Tibial artery (tissue), 4 donors: Measurements from ENCODE around the gene PPP4R3C.

ENCODE experiments used
- DNase-seq, 2 donors: peaks; one replicate each; pipeline ENCODE4 v3.0.0-alpha.2; 2019
- H3K27ac ChIP-seq, 2 donors: fragments of 200-600 bp; sonication (generic) in 1 of 2; 1 replicate in 1 of 2; 2 replicates in 1 of 2; pipeline ENCODE4 v1.5.1; 2018 to 2019; ENCODE audit warnings: mild to moderate bottlenecking in 1 of 2
- H3K27me3 ChIP-seq, 2 donors: fragments of 200-600 bp; sonication (generic) in 1 of 2; one replicate each; pipeline versions ENCODE4 v1.5.1 to v1.6.0; 2016 to 2019
- H3K36me3 ChIP-seq, 3 donors: fragments of 200-600 bp; sonication (generic) in 2 of 3; one replicate each; pipeline ENCODE4 v1.5.1; 2016 to 2019; ENCODE audit warnings: mild to moderate bottlenecking in 2 of 3
- H3K4me1 ChIP-seq, 4 donors: fragments of 200-600 bp; sonication (generic) in 2 of 4; 1 replicate in 3 of 4; 2 replicates in 1 of 4; pipeline ENCODE4 v1.5.1; 2016 to 2019
- H3K4me3 ChIP-seq, 2 donors: fragments of 200-600 bp; sonication (generic) in 1 of 2; 1 replicate in 1 of 2; 2 replicates in 1 of 2; pipeline ENCODE4 v1.5.1; 2018 to 2019; ENCODE audit warnings: mild to moderate bottlenecking in 2 of 2
- H3K9me3 ChIP-seq, 3 donors: fragments of 200-600 bp; sonication (generic) in 1 of 3; one replicate each; pipeline ENCODE4 v1.5.1; 2016 to 2019
- CTCF ChIP-seq, 2 experiments: fragments of 200-600 bp in 1 of 2; fragments of 450-650 bp in 1 of 2; IDR thresholded peaks; one replicate each; pipeline ENCODE4 v1.5.1; 2017 to 2019; ENCODE audit warnings: antibody characterized with exemption in 2 of 2, mild to moderate bottlenecking in 1 of 2, moderate library complexity in 1 of 2
- intact Hi-C: fragments of 100-400 bp; cut with DNase I; formaldehyde crosslinking; loops from one replicate; pipeline ENCODE4 v1.15.0; 2023; ENCODE audit warnings: low total_unique reads

Gene PPP4R3C

GRCh38 chrX:27435031-27435430 is 28.1 kb downstream of the PPP4R3C start:
- Histone ChIP-seq H3K9me3 (no peaks in the 10 kb centered on the region), H3K4me3 (no peak overlapping the region), H3K27ac (no peak overlapping the region), H3K36me3 (no peaks in the 10 kb centered on the region), H3K27me3 (no peaks in the 10 kb centered on the region), H3K4me1 (no peaks in the 10 kb centered on the region)
- DNase-seq: no peak
- no peak for TF ChIP-seq CTCF (IDR thresholded peaks at IDR 0.05)
- intact Hi-C loops: no loop called here
